GM19395 (cell line): ENCODE measurements around the gene MTARC2.
"Not testable (repeated sequence)": the region's sequence is repeated elsewhere in the genome, so short reads cannot be mapped to it uniquely, and the experiment has no call there.

Source experiments
- ATAC-seq: cut with Tn5 transposase; IDR thresholded peaks from one replicate; pipeline ENCODE4 v1.9.1; 2021; ENCODE audit warnings: mild to moderate bottlenecking, moderate library complexity; ENCODE audit not compliant: unreplicated experiment

Gene MTARC2

DNA sequence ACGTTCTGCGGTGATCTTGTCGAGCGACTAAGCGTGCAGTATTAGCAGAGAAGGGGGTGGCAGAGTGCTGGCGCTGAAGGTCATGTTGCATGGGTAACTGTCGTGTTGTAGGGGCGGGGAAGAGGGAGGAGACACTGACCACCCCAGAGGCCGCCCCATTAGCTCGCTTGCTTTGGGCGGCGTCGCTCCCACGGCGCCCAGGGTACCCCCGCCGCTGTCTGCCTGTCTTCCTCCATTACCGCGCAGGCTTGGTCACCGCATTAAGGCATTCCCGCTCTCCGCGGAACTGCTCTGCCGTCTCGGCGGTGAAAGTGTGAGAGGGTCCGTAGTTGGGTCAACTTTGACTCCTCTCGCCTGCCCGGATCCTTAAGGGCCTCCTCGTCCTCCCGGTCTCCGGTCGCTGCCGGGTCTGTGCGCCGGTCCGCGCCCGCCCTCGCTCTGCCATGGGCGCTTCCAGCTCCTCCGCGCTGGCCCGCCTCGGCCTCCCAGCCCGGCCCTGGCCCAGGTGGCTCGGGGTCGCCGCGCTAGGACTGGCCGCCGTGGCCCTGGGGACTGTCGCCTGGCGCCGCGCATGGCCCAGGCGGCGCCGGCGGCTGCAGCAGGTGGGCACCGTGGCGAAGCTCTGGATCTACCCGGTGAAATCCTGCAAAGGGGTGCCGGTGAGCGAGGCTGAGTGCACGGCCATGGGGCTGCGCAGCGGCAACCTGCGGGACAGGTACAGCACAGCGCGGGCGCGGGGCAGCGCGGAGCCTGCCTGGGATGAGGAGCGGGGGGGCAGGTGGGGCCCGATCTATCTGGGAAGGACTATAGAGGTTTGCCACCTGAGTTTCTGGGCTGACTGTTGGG is at the start of gene MTARC2:
Gene MTARC2 (plus strand): TSS at position 234 of the 846 bp plus-strand sequence. CDS start 210 bp downstream, at position 444.
- ATAC-seq = peak; percentile 86

DNA sequence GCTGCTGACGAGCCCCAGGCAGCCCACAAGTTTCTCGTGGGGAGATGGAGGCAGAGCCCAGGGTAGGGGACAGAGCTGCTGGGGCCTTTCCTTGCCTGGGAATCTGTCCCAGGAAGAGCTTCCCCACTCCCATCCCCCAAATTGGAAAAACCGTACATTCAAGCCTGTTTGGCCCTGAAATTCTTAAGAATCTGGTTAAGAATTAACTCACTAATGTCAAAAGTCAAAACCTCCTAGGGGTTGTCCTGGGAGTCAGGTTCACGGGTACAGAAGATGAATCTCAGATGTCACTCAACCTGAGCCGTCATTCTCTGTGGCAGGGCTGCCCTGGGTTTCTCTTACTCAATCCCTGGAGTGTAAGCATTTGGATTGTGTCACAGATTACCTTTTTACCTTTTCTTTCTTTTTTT is 49.5 kb upstream of the MTARC2 start:
- ATAC-seq = no peak

DNA sequence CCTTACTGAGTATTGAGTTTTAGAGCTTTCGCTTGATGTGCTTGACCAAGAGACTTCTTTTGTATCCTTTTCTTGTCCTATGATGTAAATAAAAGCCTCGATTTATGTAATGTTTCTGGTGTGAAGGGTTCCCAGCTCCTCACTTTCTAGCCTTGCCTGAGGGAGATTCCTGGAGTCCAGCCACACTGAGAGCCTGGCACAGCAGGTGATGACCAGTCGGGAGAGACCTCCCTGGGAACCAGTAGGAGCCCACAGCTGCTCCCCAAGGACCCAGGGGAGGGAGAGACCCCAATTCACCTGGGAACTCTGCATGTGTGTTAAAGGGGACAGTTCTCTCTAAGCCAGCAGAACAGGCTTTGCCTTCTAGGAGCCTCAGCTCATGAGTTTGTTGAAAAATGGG is 49.1 kb upstream of the MTARC2 start:
- no peak for ATAC-seq

DNA sequence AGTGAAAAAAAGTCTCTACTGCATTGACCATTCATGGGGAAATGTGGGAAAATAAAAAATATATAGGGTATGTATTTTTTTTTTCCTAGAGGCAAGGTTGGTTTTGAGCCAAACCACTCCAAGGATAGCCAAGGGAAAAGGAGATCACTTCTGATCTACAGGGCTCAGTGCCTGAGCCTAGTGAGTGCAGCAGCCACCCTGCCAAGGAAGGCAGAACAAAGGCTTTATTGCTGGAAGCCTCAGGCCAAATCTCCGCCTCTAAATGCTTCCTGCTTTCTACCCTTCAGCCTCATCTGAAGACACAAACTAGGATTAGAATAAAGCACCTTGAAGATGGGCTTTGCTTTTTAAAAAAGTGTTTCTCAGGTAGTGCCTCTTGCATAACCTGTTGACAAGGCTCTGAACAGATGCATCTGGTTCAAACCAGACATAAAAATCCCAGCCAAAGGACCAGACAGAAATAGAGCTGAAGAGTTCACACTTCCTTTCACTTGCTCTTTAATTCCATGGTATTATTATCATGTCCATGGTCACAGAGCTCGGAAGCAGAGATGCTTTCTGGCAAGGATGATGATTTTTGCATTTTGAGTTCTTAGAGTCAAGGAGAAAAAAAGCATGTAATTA is 47.5 kb upstream of the MTARC2 start:
- ATAC-seq = no peak

DNA sequence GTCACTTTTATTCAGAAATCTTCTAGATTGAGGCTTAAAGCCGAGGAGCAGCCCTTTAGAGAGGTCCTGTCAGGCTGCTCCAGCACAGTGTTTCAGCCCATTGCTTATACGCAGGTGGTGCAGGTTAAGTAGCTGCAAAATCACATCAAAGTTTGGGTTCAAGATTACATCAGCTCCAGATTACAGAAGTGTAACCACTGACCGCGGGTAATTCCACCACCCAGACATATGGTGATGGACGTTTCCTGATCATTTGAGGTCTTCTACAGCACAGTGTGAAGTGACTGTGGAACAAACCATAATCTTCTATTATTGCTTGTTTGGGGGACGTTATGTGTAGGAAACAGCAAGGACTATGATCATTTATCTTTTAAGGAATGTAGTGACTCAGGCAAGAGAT is 46.1 kb upstream of the MTARC2 start:
- no peak for ATAC-seq

DNA sequence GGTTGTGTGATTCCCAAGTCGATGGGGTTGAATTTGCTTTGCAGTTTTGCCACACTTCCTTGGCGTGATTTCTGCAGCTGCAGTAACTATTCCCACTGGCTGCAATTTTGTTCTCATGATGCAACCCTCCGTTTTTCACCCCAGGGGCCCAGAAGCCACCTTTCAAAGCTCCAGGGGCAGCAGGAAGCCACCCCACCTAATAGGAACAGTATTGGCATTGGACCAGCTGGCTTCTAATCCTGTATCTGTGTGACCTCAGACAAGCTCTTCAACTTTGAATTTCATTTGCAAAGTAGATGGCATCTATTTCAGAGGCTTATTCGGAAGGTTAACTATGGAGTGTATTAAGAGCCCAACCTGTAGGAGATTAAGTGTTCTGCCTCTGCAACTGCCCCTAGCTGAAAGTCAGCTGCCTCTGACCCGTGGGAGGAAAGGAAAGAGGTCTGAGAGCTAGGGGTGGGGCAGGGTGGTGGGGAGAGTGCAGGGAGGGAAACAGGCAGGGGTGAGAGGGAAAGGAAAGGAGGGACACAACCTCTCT is 45.3 kb upstream of the MTARC2 start:
- ATAC-seq = no peak

DNA sequence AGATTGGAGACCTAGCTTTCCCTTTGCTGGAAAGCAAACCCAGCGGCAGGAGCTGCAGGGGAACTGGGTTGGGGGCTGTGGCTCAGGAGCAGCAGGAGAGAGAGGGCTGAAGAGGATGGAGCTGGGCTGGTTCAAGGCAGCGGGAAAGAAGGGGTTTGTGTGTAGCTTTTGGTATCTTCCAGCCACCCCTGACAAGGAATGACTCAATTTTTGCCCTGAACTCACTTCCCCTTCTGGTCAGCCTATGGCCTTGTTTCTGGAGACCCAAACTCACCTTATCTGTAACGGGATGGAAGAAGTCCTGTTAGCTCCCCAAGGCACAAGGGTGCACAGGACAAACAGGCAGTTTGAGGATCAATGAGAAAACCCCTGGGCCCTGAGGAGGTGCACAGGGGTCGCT is 44.8 kb upstream of the MTARC2 start:
- ATAC-seq = no peak

DNA sequence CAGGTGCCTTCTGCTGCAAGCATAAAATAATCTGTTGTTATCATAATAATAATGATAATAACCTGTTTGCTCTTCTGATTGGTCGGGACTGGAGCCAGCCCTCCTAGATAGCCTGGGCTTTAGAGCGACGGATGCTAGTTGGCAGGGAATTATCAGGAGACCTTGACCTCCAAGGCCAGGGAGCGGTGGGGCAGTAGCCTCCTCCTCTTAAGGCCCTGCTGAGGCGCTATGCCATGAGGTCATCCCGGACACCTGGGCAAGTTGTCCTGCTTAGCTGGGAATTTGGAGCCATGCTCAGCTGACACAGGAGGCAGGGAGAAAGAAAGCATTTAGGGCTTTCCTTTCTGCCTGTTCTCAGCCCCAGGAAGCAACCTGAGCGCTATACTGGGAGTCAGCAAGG is 42.3 kb upstream of the MTARC2 start:
- no peak for ATAC-seq

DNA sequence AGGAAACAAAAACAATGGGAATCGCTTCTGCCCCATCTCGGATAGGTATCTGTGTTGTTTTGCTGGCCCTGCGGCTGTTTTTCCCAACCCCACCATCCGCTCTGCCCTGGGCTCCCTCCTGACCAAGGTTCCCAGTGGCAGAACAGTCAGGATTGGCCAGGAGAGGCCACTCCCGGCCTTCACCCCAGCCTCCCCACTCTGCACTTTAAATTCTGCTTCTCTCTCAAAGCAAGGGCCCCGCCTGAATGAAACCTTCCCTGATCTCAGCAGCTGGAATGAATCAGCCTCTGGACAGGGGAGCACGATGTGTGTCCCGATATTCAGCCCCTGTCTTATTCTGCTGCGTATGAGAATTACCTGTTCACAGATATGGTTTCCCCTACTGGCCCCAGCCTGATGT is 41.6 kb upstream of the MTARC2 start:
- ATAC-seq = no peak

DNA sequence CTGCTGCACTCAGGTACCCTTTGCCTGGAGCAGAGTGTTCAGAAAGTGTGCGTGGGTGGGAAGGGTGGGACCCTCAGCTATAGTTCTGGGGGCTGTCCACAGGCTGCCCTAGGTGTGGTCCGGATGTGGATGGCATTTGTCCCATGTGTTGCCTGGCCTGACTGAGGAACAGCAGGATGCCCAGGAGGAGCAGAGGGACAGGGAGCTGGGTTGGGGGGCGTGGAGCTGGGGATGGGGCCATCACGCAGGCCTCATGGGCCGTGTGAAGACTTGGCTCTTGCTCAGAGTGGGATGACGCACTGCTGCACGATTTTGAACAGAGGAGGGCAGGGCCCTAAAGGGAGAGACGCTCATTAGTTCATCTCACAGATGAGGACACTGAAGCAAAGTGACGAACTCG is 41.0 kb upstream of the MTARC2 start:
- ATAC-seq = no peak

DNA sequence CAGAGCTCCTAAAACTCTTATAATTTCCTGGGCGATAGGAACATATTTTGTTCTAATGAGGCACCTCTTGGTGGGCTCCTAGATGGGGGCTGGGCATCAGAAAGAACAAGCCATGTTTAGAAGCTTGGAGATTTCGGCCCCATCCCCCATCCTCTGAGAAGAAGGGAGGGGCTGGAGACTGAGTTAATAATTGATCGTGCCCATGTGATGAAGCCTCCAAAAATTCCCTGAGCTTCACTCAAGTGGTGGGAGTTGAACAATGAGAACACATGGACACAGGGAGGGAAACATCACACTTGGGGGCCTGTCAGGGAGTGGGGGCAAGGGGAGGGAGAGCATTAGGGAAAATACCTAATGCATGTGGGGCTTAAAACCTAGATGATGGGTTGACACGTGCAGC is 39.9 kb upstream of the MTARC2 start:
- ATAC-seq = no peak

DNA sequence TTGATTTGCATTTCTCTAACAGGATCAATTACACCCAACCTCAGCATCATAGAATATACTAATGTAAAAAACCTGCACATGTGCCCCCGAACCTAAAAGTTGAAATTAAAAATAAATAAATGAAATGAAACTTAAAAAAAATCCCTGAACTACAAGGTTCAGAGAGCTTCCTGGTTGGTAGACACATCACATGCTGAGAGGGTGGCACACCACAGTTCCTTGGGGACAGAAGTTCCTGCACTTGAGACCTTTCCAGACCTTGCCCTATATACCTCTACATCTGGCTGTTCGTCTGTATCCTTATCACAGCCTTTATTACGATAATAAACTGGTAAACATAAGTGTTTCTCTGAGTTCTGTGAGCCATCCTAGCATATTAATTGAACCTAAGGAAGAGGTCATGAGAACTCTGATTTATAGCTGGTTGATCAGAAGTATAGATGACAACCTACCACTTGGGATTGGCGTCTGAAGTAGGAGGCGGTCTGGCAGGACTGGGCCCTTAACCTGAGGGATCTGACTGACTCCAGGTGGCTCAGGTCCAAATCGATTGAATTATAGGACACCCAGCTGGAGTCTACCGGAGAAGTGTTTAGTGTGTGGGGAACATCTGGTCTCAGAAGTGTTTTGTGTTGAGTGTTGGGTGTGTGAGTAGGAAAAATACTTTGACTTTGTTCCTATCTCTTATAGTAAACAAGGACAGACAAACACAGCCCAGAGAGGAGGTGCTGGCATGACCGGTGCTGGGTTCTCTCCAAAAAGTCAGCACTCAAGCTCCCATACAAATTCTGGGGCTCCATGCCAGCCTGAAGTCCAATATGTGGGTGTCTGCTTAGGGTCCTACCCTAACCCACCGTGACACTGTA is 39.0 kb upstream of the MTARC2 start:
- ATAC-seq = no peak

DNA sequence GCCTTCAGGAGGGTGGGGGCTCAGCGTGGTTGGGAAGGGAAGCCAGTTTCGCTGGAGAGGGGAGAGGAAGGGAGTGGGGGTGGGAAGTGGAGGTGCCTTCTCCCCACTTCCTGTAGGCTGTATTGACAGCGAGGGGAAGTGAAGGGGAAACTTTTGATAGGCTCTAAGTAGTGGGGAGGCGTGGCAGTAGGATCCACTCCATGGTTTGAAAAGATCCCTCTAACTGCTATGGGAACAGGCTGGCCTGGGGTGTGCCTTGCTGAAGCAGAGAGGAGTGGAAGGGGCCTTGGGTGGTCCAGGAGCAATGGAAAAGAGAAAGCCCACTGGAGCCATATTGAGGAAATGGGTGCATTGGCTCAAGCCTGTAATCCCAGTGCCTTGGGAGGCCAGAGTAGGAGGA is 37.8 kb upstream of the MTARC2 start:
- no peak for ATAC-seq

DNA sequence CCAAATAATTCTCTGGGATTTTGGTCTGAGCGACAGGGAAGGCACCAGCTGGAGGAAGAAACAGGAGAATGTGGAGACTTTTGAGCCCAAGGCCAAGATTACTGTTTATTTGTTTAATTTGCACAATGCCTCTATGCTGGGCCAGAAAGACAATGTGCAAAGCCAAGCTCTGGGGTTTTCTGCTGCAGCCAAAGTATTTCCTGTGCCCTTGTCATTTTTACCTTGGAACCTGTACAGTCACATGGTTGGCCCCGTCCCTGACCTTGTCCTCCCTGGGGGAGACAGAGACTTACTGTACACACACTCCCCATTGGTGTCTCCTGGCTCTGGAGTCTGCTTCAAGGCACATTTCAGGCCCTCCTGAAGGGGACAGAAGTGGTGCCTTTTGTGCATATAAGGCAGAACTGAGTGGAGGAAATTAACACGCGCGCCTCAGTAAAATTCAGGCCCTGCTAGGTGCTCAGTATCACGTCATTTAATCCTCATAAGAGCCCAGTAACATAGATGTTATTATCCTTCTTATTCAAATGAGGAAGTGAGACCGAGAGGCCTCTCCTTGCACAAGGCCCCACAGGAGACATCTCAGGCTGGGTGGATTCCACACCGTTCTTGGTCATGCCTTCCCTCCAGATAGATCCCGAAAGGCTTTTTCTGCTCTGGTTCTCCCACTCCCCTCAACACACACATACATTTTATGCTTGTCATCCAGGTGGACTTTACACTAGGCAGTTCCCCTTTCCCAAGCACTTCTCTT is 36.9 kb upstream of the MTARC2 start:
- ATAC-seq = peak; percentile 84

DNA sequence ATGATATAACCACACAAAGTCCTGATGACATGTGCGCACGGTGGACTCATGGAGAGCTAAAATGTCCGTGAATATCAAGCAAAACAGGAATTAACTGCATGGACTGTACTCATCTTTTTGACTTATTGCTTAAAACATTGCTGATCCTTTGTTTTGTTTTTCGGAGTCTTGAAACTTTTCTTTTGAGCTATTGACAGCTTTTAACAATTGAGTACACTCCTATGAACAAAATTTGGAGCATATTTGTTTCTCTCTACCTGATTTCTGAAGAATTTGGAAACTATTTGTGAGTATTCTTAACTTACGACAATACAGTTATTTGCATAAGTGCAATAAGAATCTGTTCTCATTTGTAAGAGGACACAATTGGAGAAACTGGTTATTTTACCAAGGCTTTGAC is 32.1 kb upstream of the MTARC2 start:
- not testable (repeated sequence) for ATAC-seq

DNA sequence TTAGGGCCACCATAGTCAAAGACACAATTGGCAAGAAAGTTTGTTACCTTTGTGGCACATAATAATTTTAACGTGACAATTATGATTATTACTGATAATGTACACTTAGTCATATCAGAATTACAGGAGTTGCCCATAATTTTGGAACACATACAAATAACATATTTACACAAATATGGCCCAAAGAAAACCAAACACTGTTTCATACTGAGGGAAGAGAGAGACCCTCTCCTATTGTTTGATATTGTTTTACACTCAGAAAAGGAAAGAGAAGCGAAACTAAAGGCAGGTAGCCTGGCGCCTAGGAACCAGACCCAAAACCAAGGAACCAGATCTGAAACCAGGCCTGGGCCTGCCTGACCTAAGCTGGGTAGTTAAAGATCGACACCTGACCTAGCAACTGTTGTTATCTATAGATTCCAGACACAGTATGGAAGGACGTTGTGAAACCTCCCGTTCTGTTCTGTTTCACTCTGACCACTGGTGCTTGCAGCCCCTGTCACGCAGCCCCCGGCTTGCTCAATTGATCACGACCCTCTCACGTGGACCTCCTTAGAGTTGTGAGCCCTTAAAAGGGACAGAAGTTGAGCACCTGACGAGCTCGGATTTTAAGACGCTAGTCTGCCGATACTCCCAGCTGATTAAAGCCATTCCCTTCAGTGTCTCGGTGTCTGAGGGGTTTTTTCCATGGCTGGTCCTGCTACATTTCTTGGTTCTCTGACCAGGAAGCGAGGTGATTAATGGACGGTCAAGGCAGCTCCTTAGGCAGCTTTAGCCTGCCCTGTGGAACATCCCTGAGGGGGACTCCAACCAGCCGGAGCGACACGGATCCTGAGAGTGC is 30.1 kb upstream of the MTARC2 start:
- ATAC-seq = peak; percentile 82

DNA sequence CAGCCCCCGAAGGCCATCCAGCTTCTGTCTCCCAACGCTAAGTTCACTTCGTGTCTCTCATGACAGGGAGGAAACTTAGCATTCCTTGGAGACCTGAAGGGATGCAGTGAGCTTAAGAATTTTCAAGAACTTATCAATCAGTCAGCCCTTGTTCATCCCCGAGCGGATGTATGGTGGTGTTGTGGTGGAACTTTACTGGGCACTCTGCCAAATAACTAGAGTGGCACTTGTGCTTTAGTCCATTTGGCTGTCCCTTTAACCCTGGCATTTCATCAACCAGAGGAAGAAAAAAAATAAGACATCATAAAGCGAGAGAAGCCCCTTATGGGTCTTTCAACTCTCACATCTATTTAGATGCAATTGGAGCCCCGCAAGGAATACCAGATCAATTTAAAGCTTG is 26.9 kb upstream of the MTARC2 start:
- ATAC-seq = not testable (repeated sequence)

DNA sequence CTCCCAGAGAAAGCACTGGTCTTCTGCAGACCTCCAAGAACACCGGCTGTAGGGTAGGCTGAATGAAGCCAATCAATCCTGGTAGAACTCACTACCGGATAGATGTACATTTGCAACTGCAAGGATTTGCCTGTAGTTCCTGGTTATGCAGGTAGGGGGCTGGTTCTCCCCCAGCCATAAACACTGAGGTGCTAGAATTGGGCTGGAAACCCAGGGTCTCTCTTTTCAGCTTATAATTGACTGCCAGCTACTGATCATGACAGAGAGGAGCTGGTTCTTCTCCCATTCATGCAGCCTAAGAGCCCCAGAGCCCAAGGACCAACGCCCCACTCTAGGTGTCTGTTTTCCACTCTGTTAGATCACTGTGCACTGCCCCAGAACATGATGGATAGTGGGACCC is 21.5 kb upstream of the MTARC2 start:
- ATAC-seq = no peak

DNA sequence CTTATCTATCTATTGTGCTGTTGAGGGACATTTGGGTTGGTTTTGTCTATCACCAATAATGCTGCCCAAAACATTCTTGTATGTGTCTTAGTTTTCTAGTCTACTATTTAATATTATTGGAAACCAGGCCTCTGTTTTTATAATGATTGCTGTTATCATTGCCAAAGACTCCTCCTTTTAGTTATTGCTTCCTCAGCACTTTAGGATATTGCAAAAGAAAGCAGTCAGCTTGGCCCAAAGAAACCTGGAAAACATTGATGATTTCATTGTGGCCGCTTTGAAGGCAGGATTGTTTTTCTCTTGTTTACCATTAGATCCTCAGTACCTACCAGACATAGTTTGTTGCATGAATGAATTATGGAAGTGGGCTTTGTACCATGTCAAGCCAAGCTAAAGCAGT is 20.6 kb upstream of the MTARC2 start:
- ATAC-seq = no peak

DNA sequence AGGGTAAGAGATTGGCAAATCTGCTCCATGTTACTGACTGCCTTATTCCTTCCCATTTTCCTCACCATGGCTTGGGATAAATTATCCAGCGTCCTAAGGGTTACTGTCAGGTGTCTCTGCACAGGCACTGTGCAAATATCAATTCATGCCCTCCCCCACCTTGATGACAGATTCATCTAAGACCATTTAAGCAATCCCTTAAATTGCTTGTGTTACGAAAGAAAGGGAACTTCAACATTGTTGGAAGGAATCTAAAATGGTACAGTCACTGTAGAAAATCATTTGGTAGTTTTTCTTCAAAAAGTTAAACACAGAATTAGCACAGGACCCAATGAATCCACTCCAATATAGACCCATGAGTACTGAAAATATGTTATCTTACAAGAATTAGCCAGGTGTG is 17.6 kb upstream of the MTARC2 start:
- no peak for ATAC-seq
